Chondrocyte (in vitro differentiated cells): ENCODE results near the gene PYGM. TPM values are rescaled to one million over a fixed set of nuclear protein-coding genes. Genes with fewer than 3 reads are reported as not detected.

ENCODE experiments used
- DNase-seq: peaks from one replicate; pipeline ENCODE4 v3.0.0; 2021; ENCODE audit warnings: mixed read lengths, low spot score
- H3K27ac Mint-ChIP-seq: one replicate; pipeline ENCODE4 v1.8.0; 2021; ENCODE audit warnings: mild to moderate bottlenecking, moderate library complexity, mixed read lengths; ENCODE audit not compliant: unreplicated experiment
- H3K27me3 Mint-ChIP-seq: 2 replicates; pipeline ENCODE4 v1.8.0; 2021; ENCODE audit warnings: low read depth, mixed read lengths
- H3K36me3 Mint-ChIP-seq: 2 replicates; pipeline ENCODE4 v1.8.0; 2021; ENCODE audit warnings: low read depth, mixed read lengths
- H3K4me1 Mint-ChIP-seq: 2 replicates; pipeline ENCODE4 v1.8.0; 2021; ENCODE audit warnings: low read depth, mild to moderate bottlenecking, mixed read lengths
- H3K4me3 Mint-ChIP-seq: one replicate; pipeline ENCODE4 v1.8.0; 2021; ENCODE audit warnings: mild to moderate bottlenecking, moderate library complexity, mixed read lengths; ENCODE audit not compliant: unreplicated experiment
- H3K9me3 Mint-ChIP-seq: 2 replicates; pipeline ENCODE4 v1.8.0; 2021; ENCODE audit warnings: low read depth, mixed read lengths
- total RNA-seq: library from RNA; stranded (reverse); gene quantifications from 3 replicates; pipeline ENCODE4 v1.2.1, GENCODE V29; 2021
- TF ChIP-seq, protein P1 (sequence below): fragments of 200-600 bp; sonication (generic); IDR thresholded peaks from 2 replicates; pipeline ENCODE4 v1.5.0; 2021; ENCODE audit warnings: antibody characterized with exemption, mild to moderate bottlenecking, moderate library complexity

PYGM gene
- total RNA-seq, 1 donor from 2014 or later = 1.6 TPM

DNA sequence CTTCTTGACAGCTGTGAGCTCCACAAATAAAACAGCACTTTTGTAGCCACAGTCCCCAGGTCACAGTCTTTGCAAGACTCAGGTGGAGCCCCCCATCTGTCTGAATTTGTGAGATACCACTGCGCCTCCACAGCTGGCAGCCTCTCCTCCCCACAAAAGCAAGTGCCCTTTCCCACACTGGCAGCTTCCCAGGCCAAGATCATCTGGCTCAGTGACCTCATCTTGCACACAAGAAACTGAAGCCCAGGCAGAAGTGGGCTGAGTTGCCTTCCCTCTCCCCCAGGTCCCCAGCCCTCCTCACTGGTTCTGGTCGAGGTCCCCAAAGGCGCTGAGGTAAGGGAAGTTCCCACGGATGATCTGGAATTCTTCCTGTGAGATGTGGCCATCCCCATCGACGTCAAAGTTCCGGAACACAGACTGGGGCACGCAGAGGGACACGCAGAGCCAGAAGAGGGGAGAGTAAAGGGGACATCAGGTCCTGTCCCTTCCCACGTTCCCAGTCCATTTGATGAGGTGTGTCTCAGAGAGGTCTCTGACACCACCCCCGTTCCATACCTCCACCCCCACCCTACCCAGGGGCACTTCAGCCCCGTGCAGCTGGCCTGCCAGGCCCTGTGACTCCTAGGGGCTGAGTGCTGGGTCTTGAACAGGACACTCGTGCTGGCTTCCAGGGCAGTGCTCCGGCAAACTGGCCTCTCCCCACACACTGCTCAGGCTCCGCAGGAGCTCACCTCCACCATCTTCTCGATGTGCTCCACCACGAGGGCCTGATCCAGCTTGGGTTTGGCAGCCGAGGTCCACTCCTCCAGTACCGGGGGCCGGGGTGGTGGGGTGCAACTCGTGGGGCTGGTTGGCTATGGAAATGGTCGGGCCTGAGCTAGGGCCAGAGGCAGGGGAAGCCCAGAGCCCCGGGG lies 24.7 kb downstream of the PYGM start:
- no peak overlapping the region for H3K4me3 Mint-ChIP-seq
- H3K4me1 Mint-ChIP-seq = no peaks in the 10 kb centered on the region
- H3K9me3 Mint-ChIP-seq = no peaks in the 10 kb centered on the region
- DNase-seq = no peak
- no peak overlapping the region for H3K27ac Mint-ChIP-seq
- TF ChIP-seq, protein P1, sequence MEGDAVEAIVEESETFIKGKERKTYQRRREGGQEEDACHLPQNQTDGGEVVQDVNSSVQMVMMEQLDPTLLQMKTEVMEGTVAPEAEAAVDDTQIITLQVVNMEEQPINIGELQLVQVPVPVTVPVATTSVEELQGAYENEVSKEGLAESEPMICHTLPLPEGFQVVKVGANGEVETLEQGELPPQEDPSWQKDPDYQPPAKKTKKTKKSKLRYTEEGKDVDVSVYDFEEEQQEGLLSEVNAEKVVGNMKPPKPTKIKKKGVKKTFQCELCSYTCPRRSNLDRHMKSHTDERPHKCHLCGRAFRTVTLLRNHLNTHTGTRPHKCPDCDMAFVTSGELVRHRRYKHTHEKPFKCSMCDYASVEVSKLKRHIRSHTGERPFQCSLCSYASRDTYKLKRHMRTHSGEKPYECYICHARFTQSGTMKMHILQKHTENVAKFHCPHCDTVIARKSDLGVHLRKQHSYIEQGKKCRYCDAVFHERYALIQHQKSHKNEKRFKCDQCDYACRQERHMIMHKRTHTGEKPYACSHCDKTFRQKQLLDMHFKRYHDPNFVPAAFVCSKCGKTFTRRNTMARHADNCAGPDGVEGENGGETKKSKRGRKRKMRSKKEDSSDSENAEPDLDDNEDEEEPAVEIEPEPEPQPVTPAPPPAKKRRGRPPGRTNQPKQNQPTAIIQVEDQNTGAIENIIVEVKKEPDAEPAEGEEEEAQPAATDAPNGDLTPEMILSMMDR = no peak
- peaks cover 2% of the 10 kb centered on the region for H3K27me3 Mint-ChIP-seq
- peaks cover 8% of the 10 kb centered on the region for H3K36me3 Mint-ChIP-seq

GRCh38 chr11:64731601-64732000 lies 28.2 kb downstream of the PYGM start:
- Mint-ChIP-seq H3K36me3 (peaks cover 5% of the 10 kb centered on the region), H3K27ac (no peak overlapping the region), H3K4me1 (no peaks in the 10 kb centered on the region), H3K27me3 (peaks cover 6% of the 10 kb centered on the region), H3K4me3 (no peak overlapping the region), H3K9me3 (no peaks in the 10 kb centered on the region)
- DNase-seq = no peak
- TF ChIP-seq, protein P1 = no peak

- no peaks in the 10 kb centered on the region for H3K4me1 Mint-ChIP-seq
- no peak overlapping the region for H3K4me3 Mint-ChIP-seq
- TF ChIP-seq, protein P1 = no peak
- H3K9me3 Mint-ChIP-seq = no peaks in the 10 kb centered on the region
- no peak overlapping the region for H3K27ac Mint-ChIP-seq
- no peak for DNase-seq
- peaks cover 11% of the 10 kb centered on the region for H3K27me3 Mint-ChIP-seq
- peaks cover 5% of the 10 kb centered on the region for H3K36me3 Mint-ChIP-seq
These were observed 29.9 kb downstream of the PYGM start for GRCh38 chr11:64729851-64730382.

DNA sequence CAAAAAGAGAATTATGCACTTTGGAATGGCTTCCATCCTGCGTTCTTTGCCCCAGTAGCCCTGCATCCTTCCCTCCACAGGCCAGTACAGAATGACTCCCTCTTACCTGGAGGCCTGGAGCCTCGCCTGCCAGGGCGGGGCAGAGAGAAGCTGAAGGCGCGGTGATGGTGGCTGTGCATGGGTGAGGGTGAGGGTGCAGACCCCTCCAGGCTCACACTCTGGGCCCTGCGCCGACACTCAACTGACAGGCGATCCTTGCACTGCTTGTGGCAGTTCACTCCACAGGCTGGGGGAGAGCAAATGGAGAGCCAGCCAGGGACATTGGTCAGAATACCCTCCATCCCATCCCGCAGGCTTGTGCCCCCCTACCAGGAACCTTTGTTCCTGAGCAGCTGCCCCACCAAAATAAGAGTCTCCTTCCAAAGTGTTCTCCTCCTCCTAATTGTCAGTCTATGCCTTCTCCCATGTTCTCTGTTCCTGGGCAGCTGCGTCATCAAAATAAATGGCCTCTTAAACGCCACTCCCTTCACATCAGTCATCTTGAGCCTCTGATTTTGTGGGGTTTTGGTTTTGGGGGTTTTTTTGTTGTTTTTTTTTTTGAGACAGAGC lies 30.9 kb downstream of the PYGM start:
- H3K27me3 Mint-ChIP-seq = peaks cover 15% of the 10 kb centered on the region
- H3K9me3 Mint-ChIP-seq = no peaks in the 10 kb centered on the region
- no peaks in the 10 kb centered on the region for H3K4me1 Mint-ChIP-seq

More for the DNA sequence above, 30.9 kb downstream of the PYGM start:
- Mint-ChIP-seq H3K36me3 (peaks cover 5% of the 10 kb centered on the region), H3K4me3 (no peak overlapping the region), H3K27ac (no peak overlapping the region)
- TF ChIP-seq, protein P1 = no peak
- DNase-seq = peak; percentile 59
